ENCODE results near the gene AHI1.

The AHI1 gene

DNA sequence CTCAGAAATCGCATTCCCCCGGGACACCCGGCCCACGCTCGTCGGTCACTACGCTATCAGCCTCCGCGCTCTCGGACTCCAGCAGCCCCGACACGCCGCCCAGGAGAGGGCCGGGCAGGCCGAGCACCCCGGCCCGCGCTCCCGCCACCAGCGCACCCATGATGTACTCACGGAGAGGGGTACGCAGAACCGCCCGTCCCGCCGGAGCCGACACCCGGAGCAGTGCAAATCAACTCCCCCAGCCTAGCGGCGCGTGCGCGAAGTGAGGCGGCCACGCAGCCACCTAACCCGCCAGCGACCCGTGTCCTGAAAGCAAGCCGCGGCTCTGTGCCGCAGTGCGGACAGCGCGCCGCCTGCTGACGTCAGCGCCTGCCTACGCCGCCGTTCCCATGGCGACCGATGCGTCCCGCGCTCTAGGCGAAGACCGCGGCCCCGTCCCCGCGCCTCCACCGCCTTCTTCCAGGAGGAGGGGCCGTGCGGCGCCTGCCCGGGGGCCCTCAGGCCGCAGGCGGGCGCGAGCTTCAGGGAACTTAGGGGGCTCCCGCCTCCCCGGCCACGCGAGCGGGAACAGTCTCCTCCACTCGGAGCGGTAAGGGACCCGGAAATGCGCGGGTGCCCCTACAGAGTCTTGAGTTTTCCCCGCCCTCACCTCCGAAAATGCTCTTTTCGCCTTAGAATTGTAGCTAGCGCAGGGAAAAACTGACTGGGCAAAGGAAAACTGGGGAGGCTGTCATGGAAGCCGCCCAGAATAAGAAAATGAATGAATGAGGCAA is at the start of gene AHI1:
TSS of gene AHI1 (minus strand) at position 329 of the 773 bp plus-strand sequence. CDS start 5,503 bp downstream, outside the sequence.
- DNase-seq: peak; percentile 52 to 95 (median 90)

DNA sequence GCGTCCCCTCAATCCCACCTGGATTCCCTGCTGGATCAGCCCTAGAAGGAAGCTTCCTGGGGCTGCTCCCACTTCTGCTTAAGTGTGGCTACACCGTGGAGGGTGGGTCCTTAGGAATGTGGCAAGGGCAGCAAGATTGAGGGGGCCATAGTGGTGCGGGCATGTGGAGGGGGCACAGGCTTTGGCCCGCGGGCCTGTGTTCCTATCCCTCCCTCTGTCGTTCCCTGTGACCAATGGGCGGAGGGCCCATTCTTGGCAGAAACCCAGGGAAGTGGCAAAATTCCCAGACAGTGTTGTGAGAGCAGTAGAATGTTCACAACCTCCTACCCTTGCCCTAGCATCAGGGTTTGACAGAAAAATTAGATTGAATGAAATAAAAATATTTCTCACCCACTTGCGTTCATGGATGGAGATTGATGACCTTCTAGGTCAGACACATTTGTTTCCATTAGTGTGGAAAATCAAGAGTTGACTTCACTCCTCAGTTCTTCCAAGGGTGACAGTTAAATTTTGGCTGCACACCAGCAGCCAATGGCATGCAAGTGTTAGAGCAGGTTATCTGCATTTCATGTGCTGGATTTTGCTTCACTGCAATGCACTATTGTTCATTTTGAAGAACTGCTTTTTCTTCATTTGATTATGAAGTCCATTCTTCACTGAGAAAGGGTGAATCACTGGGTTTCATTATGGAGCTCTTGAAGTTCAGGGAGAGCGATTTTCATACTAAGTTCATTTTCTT is 49.3 kb upstream of the AHI1 start:
- DNase-seq: peak in 3 of 14 donors; percentile 3 to 27 (median 21)

DNA sequence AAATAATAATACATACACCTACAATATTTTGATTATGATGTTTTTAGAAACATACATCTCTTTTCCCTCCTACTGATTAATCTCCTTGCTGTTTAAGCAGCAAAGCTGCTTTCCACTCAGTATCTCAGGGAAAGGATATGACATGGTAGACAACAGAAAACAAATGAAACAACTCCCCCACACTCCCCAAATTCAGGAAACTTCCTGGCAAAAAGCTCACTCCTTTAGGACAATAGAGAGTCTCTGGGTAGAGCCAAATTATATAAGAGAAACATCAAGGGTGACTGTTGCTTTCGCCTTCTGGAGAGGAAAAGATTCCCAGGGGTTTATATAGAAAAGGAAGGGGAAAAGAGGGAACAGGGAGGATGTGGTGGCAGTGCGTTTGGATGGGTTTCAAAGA is 48.7 kb upstream of the AHI1 start:
- no peak for DNase-seq

DNA sequence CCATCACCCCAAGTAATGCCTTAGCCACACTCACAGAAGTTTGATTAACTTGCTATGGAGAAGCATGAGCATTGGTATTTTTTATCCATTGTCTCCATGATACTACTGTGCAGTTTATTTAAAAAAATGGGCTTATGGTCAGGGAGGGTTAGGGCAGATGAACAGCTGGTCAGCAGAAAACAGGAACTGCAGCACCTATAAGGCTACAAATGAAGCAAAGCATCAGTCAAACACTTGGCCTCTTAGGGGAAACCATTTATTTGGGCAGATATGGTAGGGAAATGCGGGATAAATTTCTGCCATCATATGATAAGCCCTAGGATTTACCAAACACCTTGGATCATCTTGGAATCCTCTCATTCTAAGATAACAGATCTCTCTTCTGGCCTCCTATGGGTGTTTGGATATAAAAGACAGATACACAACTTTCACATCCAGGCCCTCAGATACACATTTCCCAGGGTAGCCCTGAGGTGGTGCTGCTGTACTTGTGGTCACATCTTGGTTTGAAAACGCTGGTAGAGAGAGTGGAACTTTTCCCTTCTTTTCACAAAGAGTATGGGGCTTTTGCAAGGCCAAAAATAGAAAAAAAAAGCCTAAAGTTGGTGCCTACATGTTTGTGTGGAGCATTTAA is 42.8 kb upstream of the AHI1 start:
- no peak for DNase-seq

DNA sequence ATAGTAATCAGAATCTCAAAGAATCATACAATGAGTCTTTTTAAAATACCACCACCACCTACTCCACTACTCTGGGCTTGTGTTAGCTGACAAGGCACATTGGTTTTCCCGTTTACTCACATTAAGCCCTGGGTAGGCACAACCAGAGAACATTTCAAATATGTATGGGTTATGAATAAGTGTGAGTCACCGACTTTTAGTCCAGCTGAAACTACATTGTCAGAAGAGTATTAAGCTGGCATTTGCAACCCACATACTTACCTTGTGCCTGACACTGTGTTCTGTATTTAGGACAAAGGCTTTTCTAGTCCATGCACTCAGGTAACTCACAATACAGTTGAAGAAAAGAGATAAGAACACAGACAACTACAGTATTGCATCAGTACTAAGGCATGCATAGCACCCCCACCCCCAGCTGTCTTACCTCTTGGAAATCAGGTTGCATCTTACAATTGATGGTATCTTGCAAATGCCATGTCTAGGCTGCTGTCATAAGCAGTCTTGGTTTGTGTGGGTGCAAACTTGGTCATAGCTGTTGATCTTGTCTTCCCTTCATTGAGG is 40.3 kb upstream of the AHI1 start:
- DNase-seq: no peak

DNA sequence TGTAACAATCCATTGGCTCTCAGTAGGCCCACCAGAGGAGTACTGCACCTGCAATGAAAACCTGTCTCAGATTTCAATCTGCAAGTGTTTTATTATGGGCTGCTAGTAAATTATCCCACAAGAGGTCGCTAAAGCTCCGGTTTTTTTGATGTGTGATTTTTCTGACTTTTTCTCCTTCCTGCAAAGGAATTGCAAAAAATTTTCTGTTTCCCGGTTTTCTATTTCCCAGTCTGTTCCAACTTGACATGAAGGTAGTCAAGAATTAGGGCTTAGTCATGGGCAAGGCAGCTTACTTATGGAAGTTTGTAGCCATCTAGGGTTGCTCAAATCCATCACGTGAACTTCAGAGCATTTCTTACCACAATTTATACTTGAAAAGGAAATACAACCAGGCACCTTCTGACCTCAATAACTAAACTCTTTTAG is 38.5 kb upstream of the AHI1 start:
- DNase-seq: peak in 1 of 14 donors; percentile 9

DNA sequence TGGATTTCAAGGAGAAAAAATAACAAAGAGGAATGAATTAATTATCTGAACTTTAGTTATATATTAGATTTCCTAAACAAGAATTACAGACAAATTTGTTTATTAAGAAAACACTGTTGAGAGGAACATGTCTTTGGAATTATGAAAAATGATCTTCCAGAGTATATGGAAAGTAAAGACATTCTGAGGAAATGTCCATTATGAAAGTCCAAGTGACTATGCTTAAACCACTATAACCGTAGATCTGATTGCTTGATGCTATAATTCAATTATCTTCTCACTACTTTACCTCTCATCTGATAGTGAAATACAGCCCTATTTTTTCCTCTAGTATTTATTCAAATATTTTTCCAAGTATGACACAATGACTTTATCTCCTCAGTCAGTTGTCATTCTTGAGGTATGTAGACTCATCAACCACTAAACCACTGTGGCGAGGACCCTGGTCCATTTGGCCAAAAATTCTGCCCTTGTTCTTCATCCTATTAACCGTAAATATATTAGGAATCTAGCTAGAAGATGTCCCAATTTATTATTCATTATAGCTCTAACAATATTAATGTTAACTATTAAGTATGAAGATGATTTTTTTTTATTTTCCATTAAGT is 37.3 kb upstream of the AHI1 start:
- DNase-seq: no peak

DNA sequence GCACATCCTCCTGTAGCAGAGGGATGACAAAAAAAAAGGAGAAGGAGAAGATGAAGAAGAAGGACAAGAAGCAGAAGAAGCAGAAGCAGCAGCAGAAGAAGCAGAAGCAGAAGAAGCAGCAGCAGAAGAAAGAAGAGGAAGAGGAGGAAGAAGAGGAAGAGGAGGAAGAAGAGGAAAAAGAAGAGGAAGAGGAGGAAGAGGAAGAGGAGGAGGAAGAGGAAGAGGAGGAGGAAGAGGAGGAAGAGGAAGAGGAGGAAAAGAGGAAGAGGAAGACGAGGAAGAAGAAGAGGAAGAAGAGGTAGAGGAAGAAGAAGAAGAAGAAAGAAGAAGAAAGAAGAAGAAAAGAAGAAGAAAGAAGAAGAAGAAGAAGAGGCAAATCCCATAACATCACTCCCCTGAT is 35.0 kb upstream of the AHI1 start:
- no peak for DNase-seq

DNA sequence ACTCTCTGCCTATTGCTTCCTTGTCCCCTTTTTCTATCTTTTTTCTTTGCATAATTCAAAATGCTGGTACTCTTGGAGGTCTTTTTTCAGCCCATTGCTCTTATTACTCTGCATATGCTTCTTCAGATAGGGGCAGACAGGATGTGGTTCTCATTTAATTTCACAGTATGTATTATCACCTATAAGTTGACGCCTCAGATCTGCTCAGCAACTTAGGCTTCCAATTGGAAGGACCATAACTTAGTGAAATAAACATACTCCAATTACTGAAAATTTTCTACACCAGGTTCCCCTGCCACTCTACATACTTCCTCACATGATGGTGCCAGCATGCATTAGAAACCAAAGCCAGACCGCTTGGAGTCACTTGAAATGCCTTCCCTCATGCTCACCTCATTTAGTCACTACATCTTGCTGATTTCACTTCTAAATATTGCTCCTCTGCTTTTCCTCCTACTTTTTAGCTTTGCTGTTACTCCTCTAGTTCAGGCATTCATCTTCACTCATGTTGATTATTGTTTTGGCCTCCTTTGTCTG is 34.5 kb upstream of the AHI1 start:
- DNase-seq: no peak

DNA sequence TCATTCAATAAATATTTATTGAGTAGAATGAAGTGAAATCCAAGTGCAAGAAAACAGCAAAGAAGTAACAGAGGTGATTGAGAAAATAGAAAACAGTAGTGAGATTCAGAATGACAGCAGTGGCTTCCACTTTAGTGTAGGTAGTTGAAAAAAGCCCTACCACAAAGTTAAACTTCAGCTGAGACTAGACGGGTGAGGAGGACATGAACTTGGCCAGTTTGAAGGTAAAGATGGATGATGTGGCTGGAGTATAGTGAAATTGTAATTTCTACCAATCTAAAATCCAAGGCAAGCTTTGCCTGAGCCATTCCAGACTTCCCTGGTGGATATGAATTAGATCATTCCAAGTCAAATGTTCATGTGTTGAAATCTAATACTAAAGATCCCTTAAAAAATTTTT is 32.6 kb upstream of the AHI1 start:
- DNase-seq: no peak

DNA sequence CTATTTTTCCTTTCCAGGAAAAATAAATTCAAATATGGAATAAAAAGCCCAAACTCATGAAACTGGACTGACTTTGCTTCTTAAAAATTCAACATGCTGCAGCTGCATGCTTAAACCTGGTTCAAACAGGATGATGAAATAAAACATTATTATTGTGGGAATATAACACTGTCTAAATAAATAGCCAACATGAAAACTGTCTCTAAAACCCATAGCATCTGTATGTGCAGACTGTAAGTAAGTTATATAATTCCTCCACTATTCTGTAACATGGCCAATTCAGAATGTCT is 30.4 kb upstream of the AHI1 start:
- no peak for DNase-seq

DNA sequence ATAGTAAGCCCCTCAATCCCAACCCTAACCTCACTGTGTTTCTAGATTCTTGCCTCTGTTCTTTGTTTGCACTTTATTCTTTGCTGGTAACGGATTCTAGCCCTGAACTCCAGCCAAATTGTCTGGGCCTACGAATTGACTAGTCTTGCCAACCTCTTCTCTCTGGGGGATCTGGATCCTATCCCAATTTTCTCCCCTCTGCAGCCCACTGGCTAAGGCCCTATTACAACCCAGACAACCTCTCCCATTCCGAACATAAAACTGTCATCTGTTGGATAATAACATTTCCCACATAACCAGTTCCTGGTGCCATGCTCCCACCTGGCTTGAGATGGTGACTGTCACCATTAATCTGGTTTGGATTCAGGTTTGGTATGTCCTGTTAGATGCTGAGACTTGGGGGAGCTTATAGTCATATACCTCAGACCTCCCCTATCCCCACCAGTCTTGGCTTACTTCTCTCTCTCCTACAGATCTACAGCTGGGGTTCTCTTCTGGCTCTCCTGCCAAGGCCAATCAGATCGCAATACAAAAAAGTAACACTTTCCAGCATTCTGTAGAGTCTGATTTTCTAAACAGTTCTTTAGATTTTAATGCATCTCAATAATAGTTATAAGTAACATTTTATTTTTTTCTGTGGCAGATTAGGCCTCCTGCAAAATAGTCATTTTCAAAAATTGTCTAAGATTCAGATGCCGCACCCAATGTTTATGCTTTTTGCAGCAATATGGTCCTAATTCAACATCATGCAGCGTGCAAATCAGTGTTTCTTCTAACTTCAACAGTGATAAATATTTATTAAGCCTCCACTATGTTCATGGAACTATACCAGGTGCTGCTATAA is 29.8 kb upstream of the AHI1 start:
- DNase-seq: no peak

DNA sequence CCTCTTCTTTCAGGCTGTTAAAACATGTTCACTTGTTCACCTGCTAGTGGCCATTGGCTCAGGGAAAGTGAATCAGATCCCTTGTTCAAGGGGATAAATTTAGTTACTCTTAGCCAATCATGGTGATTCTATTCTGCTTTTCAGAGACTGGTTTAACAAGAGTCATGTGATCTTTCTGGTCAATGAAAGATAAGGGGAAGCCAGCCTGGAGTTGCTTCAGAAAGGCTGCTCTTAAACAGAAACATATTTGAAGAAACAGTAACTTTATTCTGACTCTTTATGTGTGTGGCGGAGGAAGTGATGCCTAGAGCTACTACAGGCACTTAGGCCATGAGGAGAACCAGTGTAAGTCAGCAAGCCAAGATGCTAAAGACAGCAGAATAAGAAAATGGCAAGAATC is 28.1 kb upstream of the AHI1 start:
- DNase-seq: no peak

DNA sequence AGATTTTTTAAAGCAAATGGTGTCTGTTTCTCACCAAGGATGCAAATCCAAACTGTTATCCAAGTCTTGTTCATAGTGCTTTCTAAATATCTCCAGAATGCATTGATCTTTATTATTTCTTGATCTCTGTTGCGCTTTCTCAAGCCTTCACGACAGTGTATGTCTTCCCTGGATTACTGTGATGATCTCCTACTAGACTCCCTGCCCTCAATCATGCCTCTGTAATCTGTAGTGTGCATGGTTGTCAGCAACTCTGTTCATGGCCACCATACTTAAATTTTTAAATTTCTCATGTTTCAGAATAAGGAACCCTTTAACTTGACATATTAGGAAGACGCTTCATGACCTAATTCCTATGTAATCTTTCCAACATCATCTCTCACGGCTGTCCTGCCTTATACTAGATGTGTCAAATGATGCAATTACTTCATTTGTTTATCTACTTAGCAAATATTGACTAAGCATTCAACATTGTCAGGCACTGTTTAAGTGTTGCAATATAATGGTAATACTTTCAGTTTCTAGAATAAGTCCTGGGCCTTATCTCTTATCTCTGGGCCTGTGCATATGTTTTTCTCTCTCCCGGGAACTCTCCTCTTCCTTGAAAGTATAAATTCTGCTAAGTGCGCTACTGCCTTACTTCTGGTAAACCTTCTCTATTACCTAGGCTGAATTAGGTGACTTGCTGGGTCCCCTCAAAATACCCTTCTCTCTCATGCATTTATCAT is 25.6 kb upstream of the AHI1 start:
- DNase-seq: no peak

DNA sequence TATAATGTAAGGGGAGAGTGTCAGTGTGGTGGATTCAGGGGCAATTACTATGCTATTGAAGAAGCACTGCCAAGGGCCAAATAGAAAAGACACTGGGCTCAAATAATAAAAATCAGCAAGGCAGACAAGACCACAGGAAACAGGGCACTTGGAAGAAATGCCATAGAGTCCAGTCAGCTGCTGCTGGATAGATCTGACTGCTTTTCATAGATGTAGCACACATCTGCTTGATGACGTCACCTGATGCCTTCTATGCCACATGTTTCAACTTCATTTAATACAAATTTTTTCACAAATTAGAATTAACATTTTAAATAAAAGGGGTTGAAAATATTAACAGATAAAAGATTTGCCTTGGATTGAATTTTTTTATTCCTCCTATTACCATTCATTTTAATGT is 23.9 kb upstream of the AHI1 start:
- no peak for DNase-seq

DNA sequence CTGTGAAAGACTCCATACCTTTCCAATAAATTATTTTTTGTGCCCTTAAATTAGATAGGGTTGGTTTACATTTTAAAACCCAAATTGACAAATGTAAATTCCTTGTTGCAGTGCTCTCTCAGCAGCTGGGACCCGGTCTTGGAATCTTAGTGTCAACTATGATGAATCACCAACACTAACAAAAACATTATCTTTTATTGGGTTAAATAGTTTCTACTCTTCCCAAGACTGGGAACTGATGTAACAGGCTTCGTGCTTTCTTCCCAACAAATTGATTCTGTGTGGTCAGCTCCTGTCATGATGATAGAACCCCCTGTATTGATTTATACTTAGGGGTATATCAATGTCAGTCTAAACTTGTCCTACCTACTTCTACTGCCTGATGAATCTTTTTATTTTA is 23.2 kb upstream of the AHI1 start:
- DNase-seq: no peak

DNA sequence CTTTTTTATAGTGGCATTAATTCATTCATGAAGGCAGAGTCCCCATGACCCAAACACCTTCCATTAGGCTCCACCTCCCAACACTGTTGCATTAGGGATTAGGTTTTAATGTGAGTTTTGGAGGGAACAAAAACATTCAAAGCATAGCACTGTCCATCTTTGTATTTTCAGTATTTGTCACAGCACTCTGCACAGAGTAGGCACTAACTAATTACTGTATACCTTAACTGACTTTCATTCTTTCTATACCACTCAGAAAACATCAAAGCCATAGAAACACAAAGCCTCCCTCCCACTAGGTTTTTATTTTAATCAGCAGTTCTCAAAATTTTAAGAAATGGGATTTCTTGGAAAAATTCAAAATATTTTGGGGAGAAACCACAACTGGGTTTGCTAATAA is 21.8 kb upstream of the AHI1 start:
- no peak for DNase-seq

DNA sequence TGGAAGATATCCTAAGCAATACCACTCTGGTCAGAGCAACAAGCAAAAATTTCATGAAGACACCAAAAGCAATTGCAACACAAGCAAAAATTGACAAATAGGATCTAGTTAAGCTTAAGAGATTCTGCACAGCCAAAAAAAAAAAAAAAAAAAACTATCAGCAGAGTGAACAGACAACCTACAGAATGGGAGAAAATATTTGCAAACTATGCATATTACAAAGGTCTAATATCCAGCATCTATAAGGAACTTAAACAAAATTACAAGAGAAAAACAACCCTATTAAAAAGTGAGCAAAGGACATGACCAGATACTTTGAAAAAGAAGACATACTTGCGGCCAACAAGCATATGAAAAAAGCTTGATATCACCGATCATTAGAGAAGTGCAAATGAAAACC is 20.0 kb upstream of the AHI1 start:
- no peak for DNase-seq

DNA sequence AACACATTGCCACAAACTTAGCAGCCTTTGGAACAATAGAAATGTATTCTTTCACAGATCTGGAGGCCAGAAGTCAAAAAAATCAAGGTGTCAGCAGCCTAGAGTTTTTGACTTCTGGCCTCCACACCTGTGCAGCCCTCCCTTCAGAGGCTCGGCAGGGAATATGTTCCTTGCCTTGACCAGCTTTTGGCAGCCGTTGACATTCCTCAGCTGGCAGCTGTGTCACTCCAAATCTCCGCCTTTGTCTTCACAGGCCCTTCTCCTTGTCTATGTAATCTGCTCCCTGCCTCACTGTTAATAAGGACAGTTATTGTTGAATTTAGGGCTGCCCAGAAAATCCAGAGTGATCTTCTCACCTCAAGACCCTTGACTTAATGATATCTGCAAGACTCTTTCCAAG is 17.2 kb upstream of the AHI1 start:
- no peak for DNase-seq

DNA sequence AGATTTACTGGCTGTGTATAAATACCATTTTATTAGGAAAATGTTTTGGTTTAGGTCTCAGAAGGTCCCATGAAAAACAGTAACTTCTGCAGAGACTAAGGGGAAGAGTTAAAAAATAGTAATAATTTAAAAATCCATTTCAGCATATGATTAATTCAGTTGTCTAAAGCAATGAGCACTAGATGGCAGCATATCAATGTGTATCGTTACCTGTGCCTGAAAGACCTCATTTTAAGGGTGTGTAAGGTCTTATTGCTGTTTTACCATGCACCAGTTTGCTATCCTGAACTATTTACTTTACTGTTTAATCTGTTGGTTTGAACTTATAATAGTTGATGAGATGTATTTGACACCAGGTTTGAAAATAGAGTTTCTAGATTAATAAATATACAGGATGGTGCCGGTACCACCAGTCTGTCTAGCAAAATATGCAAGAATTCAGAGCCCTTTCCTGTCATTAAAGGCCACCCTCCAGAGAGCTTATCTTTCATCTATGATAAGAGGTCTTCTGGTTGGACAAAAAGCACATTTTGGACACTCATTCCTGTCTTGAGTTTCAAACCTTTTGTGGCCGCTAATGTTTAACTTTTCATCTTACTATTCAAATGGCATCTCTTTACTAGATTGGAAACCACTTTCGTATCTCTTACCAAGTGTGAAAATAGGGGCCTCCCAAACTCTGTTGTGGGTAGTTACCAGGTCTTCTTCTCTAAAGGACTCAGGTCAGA is 8.9 kb upstream of the AHI1 start:
- DNase-seq: no peak
